Ovary (tissue), 9 donors: Measurements from ENCODE around the gene MYOC. TPM values are rescaled to one million over a fixed set of nuclear protein-coding genes. Genes with fewer than 3 reads are reported as not detected.

Source experiments
- DNase-seq, 5 donors: peaks; one replicate each; pipeline ENCODE4 v3.0.0-alpha.2; 2019 to 2020
- H3K27ac ChIP-seq, 2 donors: fragments of 200-600 bp; one replicate each; pipeline versions ENCODE4 v1.5.1 to v1.8.0; 2019 to 2022
- H3K27me3 ChIP-seq: fragments of 200-600 bp; one replicate; pipeline ENCODE4 v1.8.0; 2022
- H3K36me3 ChIP-seq: fragments of 200-600 bp; sonication (generic); one replicate; pipeline ENCODE4 v1.5.1; 2019
- H3K4me1 ChIP-seq: one replicate; pipeline ENCODE4 v1.8.1; 2013; ENCODE audit warnings: mild to moderate bottlenecking, moderate library complexity; ENCODE audit not compliant: insufficient read depth
- H3K4me3 ChIP-seq: fragments of 200-600 bp; sonication (generic); one replicate; pipeline ENCODE4 v1.5.1; 2017
- H3K9me3 ChIP-seq, 2 donors: fragments of 200-600 bp in 1 of 2; sonication (generic) in 1 of 2; one replicate each; pipeline versions ENCODE4 v1.5.1 to v1.8.1; 2013 to 2019; ENCODE audit warnings: mild to moderate bottlenecking in 1 of 2, moderate library complexity in 1 of 2
- EP300 ChIP-seq: sonication (generic); formaldehyde crosslinking; IDR thresholded peaks from one replicate; pipeline ENCODE4 v1.6.1; 2017; ENCODE audit warnings: antibody characterized with exemption
- POLR2A ChIP-seq: fragments of 450-650 bp; IDR thresholded peaks from one replicate; pipeline ENCODE4 v1.6.1; 2017; ENCODE audit warnings: antibody characterized with exemption, mild to moderate bottlenecking, moderate library complexity
- WGBS, 3 donors: extraction: QIAGEN DNeasy Blood & Tissue Kit in 1 of 3; methylation state at CpG; one replicate each; pipeline versions ENCODE4 v1.1.5 to v1.1.7; 2013 to 2017; 5-methylcytosine and 5-hydroxymethylcytosine counted together
- intact Hi-C, 4 donors: fragments of 100-400 bp; cut with DNase I; formaldehyde crosslinking; loops; one replicate each; pipeline versions ENCODE4 v1.11.0 to v1.15.1; 2022 to 2023
- polyA plus RNA-seq, 2 donors: library from polyadenylated mRNA; stranded (reverse); fragments of 200-250 nt in 1 of 2; fragments of 350-450 nt in 1 of 2; fragmentation: Illumina TruSeq in 1 of 2; extraction: RNeasy Lipid Tissue Mini Kit (QIAGEN cat#74804) in 1 of 2; gene quantifications; one replicate each; pipeline ENCODE4 v1.2.3, GENCODE V29; 2013 to 2014
- total RNA-seq, 7 donors: library from RNA; depleted of rRNA in 2 of 7; stranded (reverse); fragments of >200 nt in 2 of 7; fragmentation: NEBNext Ultra II Directional in 3 of 7; extraction: Animal tissue kit (Norgen Biotek cat#: 25700) in 3 of 7; gene quantifications; one replicate each; pipeline versions ENCODE4 v1.1.0 to v1.2.4, GENCODE V29; 2016 to 2023
- TF ChIP-seq, protein P1 (sequence below), 3 donors: fragments of 450-650 bp in 2 of 3; fragments of 200-600 bp in 1 of 3; IDR thresholded peaks; one replicate each; pipeline versions ENCODE4 v1.5.1 to v1.8.0; 2016 to 2022; ENCODE audit warnings: antibody characterized with exemption in 3 of 3, mild to moderate bottlenecking in 1 of 3
- donor health status: DM: no; HTN: no; CAD: no; lungs with moderate emphysema.
- donor health status: DM: no; HTN: no; CAD: no.
- donor health status: Bipolar disorder and iron deficiency.
- donor health status: DM: yes; HTN: yes; CAD: no.
- donor health status: DM: no; HTN: no; CAD: no.
- donor health status: DM: yes; HTN: yes; CAD: no.

The MYOC gene
- total and polyA plus RNA-seq, 9 donors, result 0.56 to 9.4 (median 1.1) TPM; not detected in 1

DNA sequence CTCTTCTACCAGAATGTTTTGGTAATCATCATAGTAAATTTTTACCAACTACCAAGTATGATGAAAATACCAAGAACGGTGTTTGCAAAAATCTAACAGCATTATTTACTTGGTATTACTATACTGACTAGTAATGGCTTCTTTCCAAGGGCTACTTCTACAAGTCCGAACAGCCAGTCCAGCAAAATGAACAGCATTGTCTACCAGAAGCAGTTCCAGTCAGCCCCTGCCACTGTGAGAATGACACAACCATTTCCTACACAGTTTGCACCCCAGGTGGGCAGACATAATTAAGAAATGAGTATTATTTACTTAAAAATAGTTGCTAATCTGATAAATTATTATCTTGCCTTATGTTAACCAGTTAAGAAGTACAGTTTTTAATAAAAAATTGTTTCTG lies 64.3 kb downstream of the MYOC start:
- no peak overlapping the region for H3K27ac ChIP-seq
- DNase-seq, result no peak
- no peaks in the 10 kb centered on the region for H3K4me1 ChIP-seq
- TF ChIP-seq POLR2A, result no peak
- TF ChIP-seq, protein P1, sequence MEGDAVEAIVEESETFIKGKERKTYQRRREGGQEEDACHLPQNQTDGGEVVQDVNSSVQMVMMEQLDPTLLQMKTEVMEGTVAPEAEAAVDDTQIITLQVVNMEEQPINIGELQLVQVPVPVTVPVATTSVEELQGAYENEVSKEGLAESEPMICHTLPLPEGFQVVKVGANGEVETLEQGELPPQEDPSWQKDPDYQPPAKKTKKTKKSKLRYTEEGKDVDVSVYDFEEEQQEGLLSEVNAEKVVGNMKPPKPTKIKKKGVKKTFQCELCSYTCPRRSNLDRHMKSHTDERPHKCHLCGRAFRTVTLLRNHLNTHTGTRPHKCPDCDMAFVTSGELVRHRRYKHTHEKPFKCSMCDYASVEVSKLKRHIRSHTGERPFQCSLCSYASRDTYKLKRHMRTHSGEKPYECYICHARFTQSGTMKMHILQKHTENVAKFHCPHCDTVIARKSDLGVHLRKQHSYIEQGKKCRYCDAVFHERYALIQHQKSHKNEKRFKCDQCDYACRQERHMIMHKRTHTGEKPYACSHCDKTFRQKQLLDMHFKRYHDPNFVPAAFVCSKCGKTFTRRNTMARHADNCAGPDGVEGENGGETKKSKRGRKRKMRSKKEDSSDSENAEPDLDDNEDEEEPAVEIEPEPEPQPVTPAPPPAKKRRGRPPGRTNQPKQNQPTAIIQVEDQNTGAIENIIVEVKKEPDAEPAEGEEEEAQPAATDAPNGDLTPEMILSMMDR (IDR thresholded peaks at IDR 0.05), result no peak
- no peak for TF ChIP-seq EP300
- H3K4me3 ChIP-seq, result no peak overlapping the region
- no peaks in the 10 kb centered on the region for H3K27me3 ChIP-seq
- H3K9me3 ChIP-seq, result no peaks in the 10 kb centered on the region
- no peaks in the 10 kb centered on the region for H3K36me3 ChIP-seq
- intact Hi-C loops, result no loop called here
- 81 to 86% (median 85%) methylated on average over 2 of the region's 2 CpGs for WGBS, 3 donors

DNA sequence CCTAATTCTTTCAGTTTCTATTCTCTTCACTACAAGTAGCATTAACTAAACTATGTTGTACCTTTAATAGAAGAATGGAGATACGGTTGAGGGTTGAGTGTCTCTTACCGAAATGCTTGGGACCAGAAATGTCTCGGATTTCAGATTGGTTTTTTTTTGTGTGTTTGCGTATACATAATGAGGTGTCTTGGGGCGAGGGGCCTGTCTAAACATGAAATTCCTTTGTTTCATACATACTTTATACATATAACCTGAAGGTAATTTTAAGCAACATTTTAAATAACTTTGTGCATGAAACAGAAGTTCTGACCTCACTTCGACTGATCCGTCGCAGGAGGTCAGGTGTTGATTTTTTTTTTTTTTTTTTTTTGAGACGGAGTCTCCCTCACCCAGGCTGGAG lies 66.8 kb downstream of the MYOC start:
- Histone ChIP-seq H3K4me3 (no peak overlapping the region), H3K27me3 (no peaks in the 10 kb centered on the region), H3K4me1 (no peaks in the 10 kb centered on the region), H3K9me3 (no peaks in the 10 kb centered on the region), H3K36me3 (no peaks in the 10 kb centered on the region), H3K27ac (no peak overlapping the region)
- 93 to 95% (median 94%) methylated on average over 9 of the region's 9 CpGs for WGBS, 3 donors
- TF ChIP-seq POLR2A, result no peak
- TF ChIP-seq EP300, result no peak
- TF ChIP-seq, protein P1 (IDR thresholded peaks at IDR 0.05), result no peak
- intact Hi-C loops, result no loop called here
- no peak for DNase-seq

Other genes starting within 250 kb of the MYOC start
- gene PRRC2C, start 167.2 kb downstream of the MYOC start, total RNA-seq, result 100 to 1,000 TPM in 5 of 7 donors, 10 to 100 TPM in 2; 51.6 to 136 (median 107) TPM
- gene PRRC2C, start 167.2 kb downstream of the MYOC start, polyA plus RNA-seq, result 10 to 100 TPM; 30.7 to 69.3 TPM
- gene MYOCOS, start 30.4 kb downstream of the MYOC start, total RNA-seq, result under 1 TPM in 1 of 7 donors, not detected in 6; 0.57 TPM
- under 1 TPM in 1 of 2 donors, not detected in 1; 0.08 TPM for gene MYOCOS, start 30.4 kb downstream of the MYOC start, polyA plus RNA-seq
- gene VAMP4, start 89.4 kb upstream of the MYOC start, total RNA-seq, result 10 to 100 TPM in 6 of 7 donors, 1 to 10 TPM in 1; 6.7 to 14.1 (median 12.3) TPM
- gene VAMP4, start 89.4 kb upstream of the MYOC start, polyA plus RNA-seq, result 10 to 100 TPM in 1 of 2 donors, 1 to 10 TPM in 1; 6.9 to 12.5 TPM
- 10 to 100 TPM in 6 of 7 donors, 1 to 10 TPM in 1; 9.1 to 24.4 (median 19.1) TPM for gene METTL13, start 129.0 kb upstream of the MYOC start, total RNA-seq
- 10 to 100 TPM; 14.8 to 29.1 TPM for gene METTL13, start 129.0 kb upstream of the MYOC start, polyA plus RNA-seq
- 1 to 10 TPM; 3.1 to 6.5 (median 4.4) TPM for gene DNM3, start 188.8 kb upstream of the MYOC start, total RNA-seq
- 1 to 10 TPM; 3.9 to 5.4 TPM for gene DNM3, start 188.8 kb upstream of the MYOC start, polyA plus RNA-seq